Measurements from ENCODE around the gene RAB4B. TPM values are rescaled to one million over a fixed set of nuclear protein-coding genes. Genes with fewer than 3 reads are reported as not detected.
"Not testable (repeated sequence)": the region's sequence is repeated elsewhere in the genome, so short reads cannot be mapped to it uniquely, and the experiment has no call there.

RAB4B gene
- total RNA-seq, 1 donor from 2014 or later: 8.6 TPM

DNA sequence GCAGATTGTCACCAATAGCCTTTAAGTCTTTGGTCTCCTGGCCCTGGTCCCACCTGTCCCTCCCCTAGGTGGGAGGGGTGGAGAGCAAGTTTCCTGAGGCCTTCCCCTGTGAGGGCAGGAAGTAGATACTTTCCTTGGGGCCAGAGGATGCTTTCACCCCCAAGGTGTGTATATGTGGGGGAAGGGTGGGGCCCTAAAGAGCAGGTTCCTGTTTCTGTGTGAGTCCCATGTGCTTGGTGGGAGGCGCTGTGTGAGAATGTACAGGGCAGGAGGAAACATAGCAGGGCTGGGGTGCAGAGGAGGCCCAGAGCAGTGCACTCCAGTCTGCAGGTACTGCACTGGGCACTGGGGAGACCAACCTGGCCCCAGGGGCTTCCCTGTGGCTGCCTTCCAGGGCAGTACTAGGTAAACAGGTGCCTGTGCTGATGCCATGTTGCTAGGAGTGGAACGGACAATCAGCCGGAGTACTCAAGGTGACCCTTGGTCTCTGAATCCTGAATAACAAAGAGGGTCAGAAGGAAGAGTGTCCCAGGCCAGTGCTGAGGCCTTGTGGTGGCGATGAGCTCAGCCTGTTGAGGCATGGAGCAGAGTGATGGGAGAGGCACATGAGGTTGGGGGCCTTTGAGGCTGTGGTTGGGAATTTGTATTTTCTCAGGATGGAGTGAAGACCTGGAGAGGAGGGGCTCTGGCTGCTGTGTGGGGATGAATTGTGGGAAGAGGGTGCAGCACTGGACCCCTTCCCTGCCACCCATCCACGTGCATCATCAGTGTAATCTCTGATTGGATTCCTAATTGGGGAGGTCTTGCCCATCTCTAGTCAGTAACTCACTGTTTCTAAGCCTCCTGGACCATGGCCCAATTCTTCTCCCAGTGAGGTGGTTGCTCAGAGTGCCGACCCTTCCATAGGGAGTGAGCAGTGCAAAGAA is 26.1 kb downstream of the RAB4B start:
- DNase-seq: no peak

DNA sequence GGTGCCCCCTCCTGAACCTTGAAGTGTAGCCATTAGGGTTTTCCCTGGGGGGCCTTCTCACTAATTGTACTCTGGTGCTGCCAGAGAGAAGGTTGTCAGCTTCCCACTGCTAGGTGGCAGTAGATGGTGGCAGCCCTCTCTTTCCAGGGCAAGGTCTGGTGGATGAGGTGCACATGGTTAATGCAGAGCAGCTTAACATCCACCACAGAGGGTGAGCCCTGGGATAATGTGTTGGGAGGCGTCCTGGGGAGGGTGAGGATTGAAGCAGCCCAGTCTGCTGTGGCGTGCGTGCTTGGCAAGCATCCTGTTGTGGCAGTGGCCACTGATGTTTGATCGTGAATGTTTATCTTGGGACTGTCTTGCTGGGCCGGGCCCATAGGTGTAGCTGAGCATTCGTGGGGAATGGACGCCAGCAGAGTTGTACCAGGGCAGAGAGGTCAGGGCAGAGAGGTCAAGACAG is 26.8 kb downstream of the RAB4B start:
- DNase-seq: no peak

DNA sequence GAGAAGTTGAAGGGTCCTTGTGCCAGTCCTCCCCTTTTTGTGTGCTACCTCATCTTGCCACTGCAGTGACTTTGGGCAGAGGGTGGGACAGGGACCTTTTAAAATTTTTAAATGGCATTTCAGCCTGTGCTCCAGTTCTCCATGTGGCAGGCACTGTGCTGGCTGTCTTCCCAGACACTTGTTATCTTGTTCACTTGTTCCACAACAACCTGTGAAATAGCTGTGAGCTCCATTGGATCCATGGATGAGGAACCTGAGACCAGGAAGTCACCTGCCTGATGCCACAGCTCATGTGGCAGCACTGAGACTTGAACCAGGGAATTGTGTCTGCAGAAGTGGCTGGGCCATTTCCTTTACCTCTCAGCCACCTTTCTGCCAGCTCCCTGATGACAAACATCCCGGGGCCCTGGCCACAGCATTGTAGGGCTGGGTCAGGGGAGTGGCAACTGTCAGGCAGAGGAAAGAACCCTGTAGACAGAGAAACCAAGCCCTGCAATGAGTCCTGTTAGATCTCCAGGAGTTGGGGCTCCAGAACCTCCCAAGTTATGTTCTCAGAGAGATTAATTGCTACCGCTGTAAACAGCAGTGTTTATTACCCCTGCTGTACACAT is 27.3 kb downstream of the RAB4B start:
- no peak for DNase-seq

DNA sequence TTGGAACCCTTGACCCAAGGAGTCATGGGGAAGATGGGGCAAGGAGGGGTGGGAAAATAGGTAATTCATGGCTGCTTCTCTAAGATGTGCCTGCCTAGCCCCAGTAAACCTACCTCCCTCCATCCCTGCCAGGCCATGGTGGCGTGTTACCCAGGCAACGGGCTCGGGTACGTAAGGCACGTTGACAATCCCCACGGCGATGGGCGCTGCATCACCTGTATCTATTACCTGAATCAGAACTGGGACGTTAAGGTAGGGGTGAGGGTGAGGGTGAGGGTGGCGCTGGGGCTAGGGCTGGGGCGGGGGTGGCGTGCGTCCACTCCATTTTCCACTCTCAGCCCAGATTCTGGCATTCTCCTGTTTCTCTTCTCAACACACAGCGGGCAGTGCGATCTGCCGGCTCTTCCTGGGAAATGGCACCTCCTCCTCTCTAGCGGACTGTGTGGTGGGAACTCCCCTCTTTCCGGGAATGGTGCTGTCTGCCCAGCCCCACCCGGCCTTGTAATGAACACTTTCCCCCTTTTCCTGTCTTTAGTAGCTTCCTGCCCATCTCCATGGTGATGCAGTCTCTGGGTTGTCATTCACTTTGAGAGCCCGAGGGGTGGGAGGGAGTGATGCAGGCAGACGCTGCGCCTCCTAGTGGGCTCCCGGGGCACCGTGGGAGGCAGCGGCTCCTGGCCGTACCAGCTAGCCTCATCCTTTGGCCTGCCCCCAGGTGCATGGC is 28.5 kb downstream of the RAB4B start:
- DNase-seq: peak; percentile 89

DNA sequence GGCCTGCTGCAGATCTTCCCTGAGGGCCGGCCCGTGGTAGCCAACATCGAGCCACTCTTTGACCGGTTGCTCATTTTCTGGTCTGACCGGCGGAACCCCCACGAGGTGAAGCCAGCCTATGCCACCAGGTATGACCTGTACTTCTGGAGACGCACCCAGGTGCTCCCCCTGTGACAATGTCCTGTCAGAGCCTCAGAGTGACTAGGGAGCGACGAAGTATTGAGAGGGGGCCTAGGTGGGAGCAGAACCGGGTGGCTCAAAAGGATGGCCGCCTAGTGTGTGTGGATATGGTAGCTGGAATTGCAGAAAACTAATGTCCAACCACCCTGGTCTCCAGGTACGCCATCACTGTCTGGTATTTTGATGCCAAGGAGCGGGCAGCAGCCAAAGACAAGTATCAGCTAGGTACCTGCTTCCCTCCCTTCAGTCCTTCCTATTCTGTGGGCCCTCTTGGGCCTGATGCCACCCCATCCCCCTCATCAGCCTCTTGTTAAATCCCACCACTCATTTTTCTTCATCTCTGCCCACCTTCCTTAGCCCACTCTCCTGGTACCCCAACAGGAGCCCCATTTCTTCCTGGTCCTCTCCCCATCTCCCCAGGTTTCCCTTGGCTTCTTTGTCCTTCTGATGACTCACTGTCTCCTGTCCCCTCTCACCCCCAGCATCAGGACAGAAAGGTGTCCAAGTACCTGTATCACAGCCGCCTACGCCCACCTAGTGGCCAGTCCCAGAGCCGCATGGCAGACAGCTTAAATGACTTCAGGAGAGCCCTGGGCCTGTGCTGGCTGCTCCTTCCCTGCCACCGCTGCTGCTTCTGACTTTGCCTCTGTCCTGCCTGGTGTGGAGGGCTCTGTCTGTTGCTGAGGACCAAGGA is 29.3 kb downstream of the RAB4B start:
- no peak for DNase-seq

DNA sequence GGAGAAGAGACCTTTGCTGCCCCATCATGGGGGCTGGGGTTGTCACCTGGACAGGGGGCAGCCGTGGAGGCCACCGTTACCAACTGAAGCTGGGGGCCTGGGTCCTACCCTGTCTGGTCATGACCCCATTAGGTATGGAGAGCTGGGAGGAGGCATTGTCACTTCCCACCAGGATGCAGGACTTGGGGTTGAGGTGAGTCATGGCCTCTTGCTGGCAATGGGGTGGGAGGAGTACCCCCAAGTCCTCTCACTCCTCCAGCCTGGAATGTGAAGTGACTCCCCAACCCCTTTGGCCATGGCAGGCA is 29.9 kb downstream of the RAB4B start:
- DNase-seq: no peak

DNA sequence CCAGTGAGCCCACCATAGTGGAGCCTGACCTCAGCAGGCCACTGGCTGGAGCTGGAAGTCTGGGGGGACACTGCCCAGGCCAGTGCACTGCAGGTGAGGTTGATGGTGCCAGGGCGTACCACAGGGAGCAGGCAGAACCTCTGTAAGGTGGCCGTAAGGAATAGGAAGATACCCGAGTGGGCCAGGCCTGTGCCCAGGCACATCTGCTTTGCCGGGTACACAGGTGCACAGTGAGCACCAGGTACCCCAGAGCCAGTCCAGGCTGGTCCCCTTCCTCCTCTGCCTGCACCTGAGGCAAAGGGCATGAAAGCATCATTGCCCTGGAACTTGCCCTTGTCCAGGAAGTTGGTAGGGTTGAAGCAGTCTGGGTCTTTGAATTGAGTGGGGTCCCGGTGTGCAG is 30.4 kb downstream of the RAB4B start:
- DNase-seq: no peak

DNA sequence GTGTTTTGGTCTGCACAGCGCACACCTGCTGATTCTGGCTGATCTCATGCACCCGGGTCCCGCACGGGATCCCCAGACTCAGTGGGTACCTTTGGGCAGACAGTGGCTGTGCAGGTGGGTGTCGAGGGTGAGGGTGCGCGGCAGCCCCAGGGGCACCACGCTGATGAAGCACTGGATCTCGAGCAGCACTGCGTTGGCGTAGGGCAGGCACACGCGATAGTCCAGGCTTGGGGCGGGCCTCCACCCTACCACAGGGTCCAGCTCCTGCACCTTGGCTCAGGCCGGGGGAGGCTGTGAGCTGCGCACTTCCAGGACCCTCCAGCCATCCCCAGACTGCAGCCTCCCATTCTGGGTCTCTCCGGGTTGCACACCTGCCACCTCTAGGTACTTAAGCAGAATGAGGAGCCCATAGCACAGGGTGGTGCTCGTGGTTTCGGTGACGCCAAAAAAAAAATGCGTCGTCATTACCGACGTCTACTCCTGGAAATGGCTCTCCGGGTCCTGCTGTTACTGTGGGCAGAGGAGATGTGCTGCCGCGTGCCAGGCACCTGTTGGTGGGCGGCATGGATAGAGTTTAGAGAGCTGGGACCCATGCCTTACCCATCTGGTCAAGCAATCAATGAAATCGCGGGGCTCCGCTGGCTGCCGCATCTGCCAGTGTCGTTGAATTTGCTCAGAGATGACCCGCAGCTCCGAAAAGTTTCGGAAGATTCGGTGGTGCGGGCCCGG is 31.5 kb downstream of the RAB4B start:
- DNase-seq: no peak

DNA sequence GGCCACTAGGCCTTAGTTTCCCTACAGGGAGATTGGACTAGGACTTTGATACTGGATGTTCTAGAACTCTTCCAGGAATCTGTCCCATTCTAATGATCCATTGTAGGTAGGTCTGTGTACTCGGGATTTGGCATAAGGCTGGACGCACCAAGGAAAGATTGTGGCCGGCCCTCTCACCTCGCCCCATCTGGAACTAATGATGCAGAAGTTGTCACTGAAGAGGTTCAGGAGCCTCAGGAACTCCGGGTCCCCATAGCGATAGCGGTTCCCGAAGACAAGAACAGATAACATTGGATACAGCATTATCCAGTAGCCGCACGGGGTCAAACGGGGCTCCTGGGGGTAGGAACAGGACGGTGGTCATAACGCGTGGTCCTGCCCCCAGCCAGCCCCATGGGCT is 32.1 kb downstream of the RAB4B start:
- no peak for DNase-seq

DNA sequence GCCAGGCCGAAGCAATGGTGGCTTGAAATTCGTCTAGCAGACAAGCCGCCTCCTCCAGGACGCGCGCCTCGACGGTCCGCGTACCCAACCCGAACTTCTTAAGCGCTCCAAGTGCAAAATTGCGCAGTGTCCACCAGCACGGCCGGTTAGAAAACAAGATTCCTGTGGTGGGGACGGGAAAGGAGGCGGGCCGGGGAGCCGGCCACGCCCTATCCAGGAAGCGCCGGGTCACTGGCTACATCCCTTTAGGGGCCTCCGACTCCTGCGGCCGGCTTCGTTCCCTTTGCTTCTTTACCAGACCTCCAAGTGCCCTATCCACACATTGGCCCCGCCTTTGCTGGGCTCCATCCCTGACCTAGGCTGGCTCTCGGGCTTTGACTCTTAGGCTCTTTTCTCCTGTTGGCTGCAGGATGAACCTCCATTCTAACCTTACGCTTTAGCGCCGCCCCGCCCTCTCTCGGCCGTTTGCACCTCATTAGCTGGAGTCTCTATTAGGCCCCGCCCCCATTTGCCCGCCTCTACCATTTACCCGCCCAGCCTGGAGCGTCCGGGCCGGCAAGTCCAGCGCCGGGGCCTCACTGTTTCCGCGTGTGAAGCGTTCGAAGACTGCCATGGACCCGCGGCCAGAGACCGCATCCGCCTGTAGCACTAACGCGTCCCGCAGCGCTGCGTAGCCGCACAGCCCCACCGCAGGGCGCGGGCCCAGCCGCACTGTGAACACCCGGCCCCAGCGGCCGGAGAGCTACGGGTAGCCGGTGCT is 32.8 kb downstream of the RAB4B start:
- peak; percentile 70 for DNase-seq

DNA sequence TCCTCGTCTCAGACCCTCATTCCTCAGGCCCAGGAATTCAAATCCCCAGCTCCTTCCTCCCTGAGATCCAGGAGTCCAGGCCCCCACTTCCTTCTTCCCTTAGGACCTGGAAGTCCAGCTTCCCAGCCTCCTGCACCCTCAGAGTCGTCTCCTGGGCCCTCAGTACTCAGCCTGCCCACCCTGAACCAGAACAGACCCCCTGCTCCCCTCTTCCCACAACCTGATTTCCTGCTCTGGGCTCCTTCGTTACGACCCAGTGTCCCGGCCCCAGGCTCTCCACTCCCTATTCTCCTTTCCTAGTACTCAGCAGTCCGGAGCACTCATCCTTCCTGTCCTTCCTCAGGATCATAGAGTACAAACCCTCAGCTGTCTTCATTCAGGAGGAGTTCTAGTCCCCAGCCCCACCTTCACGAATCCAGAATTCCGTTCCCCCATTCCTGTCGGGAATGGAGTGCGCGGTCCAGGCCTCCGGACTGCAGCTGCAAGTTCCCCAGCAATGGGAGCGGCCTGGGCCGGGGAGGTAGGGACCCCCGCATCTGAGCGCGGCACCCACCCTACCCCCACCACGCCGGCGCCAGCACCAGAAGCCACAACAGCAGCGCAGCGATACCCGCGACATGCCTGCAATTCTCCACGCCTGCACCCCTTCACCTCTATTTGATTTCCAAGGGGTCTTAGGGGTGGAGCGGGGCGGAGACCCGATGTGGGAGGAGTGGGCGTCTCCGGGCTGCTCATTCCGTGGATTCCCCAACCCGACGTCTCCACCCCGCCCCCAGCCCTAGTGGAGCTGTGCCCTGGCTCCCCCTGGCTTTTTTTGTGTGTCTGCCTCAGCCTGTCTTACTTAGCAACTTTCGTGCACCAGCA is 33.7 kb downstream of the RAB4B start:
- no peak for DNase-seq

DNA sequence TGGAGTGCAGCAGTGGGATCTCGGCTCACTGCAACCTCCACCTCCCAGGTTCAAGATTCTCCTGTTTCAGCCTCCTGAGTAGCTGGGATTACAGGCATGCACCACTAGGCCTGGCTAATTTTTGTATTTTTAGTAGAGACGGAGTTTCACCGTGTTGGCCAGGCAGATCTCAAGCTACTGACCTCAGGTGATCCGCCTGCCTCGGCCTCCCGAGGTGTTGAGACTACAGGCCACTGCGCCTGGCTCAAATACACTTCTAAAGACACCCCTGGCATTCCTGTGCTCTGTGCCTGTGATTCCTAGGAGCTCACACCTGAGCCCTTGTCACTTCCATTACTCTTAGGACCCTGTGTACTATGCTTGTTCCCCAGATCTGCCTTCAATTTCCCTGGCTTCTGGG is 34.5 kb downstream of the RAB4B start:
- DNase-seq: not testable (repeated sequence)

DNA sequence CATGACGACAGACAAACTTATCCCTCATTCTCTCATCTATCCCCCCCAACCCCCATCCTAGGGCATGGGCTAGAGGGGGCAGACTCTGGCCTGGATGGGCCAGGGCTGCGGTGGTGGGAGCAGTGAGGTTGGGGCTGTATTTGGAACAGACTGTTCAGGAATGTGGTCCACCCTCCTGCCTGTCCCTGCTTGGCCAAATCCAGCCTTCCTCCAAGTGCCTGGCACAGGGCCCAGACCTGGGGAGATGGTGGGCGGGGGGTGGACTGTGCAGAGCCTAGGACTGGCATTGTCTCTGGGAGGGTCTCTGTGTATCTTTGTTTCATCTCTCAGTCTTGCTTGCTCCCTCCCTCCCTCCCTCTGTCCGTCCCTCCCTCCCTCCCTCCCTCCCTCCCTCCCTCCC is 35.1 kb downstream of the RAB4B start:
- DNase-seq: no peak

DNA sequence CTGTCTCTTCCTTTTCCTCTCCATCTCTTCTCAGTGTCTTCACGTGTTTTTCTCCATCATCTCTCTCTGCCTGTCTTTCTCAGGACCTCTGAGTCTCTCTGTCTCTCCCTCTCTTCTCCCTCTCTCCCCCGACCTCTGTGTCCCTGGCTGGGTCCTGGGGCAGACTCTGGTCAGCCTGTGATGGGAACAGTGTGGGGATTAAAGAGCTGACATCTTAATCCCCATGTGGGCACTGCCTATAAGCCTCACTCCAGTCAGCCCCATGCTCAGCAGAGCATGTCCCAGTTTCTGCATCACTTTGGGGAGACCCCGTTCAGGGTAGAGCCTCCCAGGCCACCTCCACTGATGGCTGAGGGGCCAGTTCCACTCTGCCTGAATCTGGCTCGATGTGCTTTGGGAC is 37.2 kb downstream of the RAB4B start:
- no peak for DNase-seq

DNA sequence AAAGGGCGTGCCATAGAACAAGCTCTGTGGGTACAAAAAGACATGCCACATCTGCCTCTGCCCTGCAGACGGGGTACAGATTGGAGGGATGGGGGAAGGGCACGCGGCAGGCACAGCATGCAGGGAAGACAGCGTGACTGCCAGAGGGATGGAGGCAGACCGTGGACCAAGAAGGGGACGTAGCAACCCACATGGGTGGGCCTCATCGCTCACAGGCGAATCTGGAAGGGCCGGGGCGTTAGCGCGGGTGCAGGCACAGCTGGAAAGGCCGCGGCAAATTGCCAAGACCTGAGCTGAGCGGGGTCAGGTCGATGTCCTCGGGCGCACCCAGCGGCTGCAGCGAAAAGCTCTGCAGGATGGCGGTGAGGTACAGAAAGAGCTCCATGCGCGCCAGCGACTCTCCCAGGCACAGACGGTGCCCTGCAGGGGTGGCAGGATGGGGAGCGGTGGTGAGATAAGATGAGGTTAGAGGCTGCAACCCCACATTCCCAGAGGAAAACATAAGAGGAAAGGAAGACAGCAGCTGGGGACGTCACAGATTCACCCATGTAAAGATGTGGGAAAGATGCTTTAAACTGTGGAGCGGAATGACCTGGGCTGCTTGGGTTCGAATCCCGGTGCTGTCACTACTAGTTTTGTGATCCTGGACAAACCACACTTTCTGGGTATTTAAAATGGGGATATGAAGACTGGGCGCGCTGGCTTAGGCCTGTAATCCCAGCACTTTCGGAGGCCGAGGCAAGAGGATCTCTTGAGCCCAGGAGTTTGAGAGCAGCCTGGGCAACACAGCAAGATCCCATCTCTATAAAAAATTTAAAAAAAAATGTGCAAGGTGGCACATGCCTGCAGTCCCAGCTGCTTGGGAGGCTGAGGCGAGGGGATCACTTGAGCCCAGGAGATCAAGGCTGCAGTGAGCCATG is 40.7 kb downstream of the RAB4B start:
- DNase-seq: peak; percentile 28

DNA sequence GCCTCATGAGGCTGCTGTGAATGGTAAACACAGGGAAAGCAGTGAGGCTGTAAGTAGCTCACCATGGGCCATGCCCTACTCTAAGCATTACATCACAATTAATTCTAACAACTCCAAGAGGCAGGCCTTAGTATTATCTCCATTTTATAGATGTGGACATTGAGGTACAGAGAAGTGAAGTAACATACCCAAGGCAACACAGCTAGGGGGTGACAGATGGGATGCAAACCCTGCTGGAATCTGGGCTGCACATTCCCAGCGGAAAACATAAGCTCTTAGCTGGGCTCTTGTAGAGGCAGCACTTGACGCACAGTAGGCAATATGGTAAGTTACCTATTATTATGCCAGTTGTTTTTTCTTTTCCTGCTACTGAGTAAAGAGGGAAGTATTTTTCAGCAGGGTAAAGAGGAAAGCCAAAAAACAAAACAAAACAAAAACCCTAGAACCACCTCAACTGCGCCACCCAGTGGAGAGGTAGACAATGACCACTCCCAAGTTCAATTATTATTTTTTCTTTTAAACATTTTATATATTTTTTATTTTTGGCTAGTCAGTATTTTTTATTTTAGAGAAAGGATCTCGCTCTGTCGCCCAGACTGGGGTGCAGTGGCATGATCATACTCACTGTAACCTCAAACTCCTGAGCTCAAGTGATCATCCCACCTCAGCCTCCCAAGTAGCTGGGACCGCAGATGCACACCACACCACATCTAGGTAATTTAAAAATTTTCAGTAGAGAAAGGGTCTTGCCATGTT is 41.6 kb downstream of the RAB4B start:
- not testable (repeated sequence) for DNase-seq

DNA sequence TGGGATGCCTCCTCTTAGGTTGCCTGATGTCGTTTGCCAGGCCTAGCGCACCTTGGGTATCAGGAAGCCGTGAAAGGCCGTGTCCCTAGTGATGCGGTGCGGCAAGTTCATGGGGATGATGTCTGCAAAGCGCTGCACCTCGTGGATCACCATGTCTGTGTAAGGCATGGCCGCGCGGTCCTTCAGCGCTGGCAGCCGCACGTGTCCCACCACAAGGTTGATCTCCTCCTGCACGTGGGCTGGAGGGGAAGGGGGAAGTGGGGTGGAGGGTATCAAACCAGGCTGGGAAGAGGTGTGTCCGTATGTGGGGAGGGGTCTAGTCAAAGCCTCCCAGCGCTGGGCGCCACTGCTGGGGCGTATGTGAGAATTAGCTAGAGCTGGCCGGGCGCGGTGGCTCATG is 44.1 kb downstream of the RAB4B start:
- DNase-seq: no peak

Data from occipital lobe (tissue), 2 donors.